AG04450 (cell line): Measurements from ENCODE around the gene PPP2R5C. TPM values are rescaled to one million over a fixed set of nuclear protein-coding genes. Genes with fewer than 3 reads are reported as not detected.
A peak's percentile ranks its signal among the peaks of the same experiment; 100 is the strongest.

Experiments
- CTCF ChIA-PET: fragments of 300-600, 350-600 bp; formaldehyde crosslinking; extraction: SDS; loops from one replicate; lab custom pipeline; 2022; ENCODE audit warnings: antibody characterized with exemption, inconsistent platforms; lab: Charles Lee
- POLR2A ChIA-PET: fragments of 350-600 bp; formaldehyde crosslinking; extraction: SDS; loops from one replicate; lab custom pipeline; 2021; ENCODE audit warnings: antibody characterized with exemption, inconsistent platforms; lab: Yijun Ruan, JAX
- DNase-seq: peaks from one replicate; pipeline ENCODE4 v3.0.0-alpha.2; 2011; ENCODE audit warnings: low read depth, low spot score
- H3K27ac ChIP-seq: one replicate; pipeline ENCODE4 v1.5.1; 2012; ENCODE audit warnings: low read depth, low read length, control low read depth
- H3K27me3 ChIP-seq: one replicate; pipeline ENCODE4 v1.6.0; 2012; ENCODE audit warnings: low read length; ENCODE audit not compliant: control insufficient read depth, insufficient read depth
- H3K4me3 ChIP-seq: 2 replicates; pipeline ENCODE4 v1.5.1; 2011; ENCODE audit warnings: mild to moderate bottlenecking, low read depth, low read length, control low read depth
- H3K9me3 ChIP-seq: 2 replicates; pipeline ENCODE4 v1.5.1; 2012; ENCODE audit warnings: low read length; ENCODE audit not compliant: control insufficient read depth, insufficient read depth
- CTCF ChIP-seq: IDR thresholded peaks from 2 replicates; pipeline ENCODE4 v1.5.1; 2011; ENCODE audit warnings: low read depth, low read length, control low read depth, inconsistent platforms
- polyA plus RNA-seq: library from polyadenylated mRNA; depleted of rRNA; stranded (reverse); fragments of >200 nt; gene quantifications from 2 replicates; pipeline ENCODE4 v1.2.3, GENCODE V29; 2011

The PPP2R5C gene
- polyA plus RNA-seq, 1 experiment = 140 TPM

GRCh38 chr14:101761881-101762529 is 496 bp downstream of the PPP2R5C start:
- no peaks in the 10 kb centered on the region; the same call in none of the 2 replicates for H3K9me3 ChIP-seq
- H3K27ac ChIP-seq = no peak overlapping the region
- H3K4me3 ChIP-seq = peak overlapping the region; percentile 73
- DNase-seq = no peak
- ChIA-PET CTCF (interaction anchor here (0.6 to 2.0 kb wide), 2 partner anchors 9 to 196 kb away, joined by 3 to 11 read pairs; no protein-coding TSS in a partner anchor), POLR2A (interaction anchor here (0.7 kb wide), 1 partner anchor 51 kb away, joined by 5 read pairs; no protein-coding TSS in a partner anchor)
- peaks cover under 1% of the 10 kb centered on the region for H3K27me3 ChIP-seq
- TF ChIP-seq CTCF = no peak

GRCh38 chr14:101762530-101763101 is 1.1 kb downstream of the PPP2R5C start:
- Histone ChIP-seq H3K27ac (no peak overlapping the region), H3K27me3 (no peaks in the 10 kb centered on the region), H3K9me3 (no peaks in the 10 kb centered on the region; the same call in none of the 2 replicates), H3K4me3 (peak overlapping the region; percentile 73)
- CTCF ChIA-PET = interaction anchor here (0.6 to 2.0 kb wide), 2 partner anchors 9 to 196 kb away, joined by 3 to 11 read pairs; no protein-coding TSS in a partner anchor
- no peak for TF ChIP-seq CTCF
- POLR2A ChIA-PET = interaction anchor here (0.7 kb wide), 1 partner anchor 50 kb away, joined by 5 read pairs; no protein-coding TSS in a partner anchor
- DNase-seq = no peak

GRCh38 chr14:101763941-101764709 is 2.6 kb downstream of the PPP2R5C start:
- TF ChIP-seq CTCF = no peak
- ChIA-PET CTCF (interaction anchor here (2.1 kb wide), 1 partner anchor 196 kb away, joined by 5 read pairs; no protein-coding TSS in a partner anchor), POLR2A (no interaction called here)

GRCh38 chr14:101767618-101768362 is 6.3 kb downstream of the PPP2R5C start:
- CTCF ChIA-PET = interaction anchor here (1.3 to 1.5 kb wide), 2 partner anchors 192 to 328 kb away, joined by 3 to 5 read pairs; no protein-coding TSS in a partner anchor

More at GRCh38 chr14:101763941-101764709, 2.6 kb downstream of the PPP2R5C start:
- no peak overlapping the region for H3K4me3 ChIP-seq
- H3K27ac ChIP-seq = no peak overlapping the region
- H3K27me3 ChIP-seq = no peaks in the 10 kb centered on the region
- H3K9me3 ChIP-seq = no peaks in the 10 kb centered on the region; the same call in 1 of the 2 replicates
- DNase-seq = no peak

More at GRCh38 chr14:101767618-101768362, 6.3 kb downstream of the PPP2R5C start:
- Histone ChIP-seq H3K4me3 (no peak overlapping the region), H3K9me3 (no peaks in the 10 kb centered on the region), H3K27me3 (no peaks in the 10 kb centered on the region), H3K27ac (no peak overlapping the region)
- no peak for DNase-seq
- POLR2A ChIA-PET = interaction anchor here (0.5 to 0.6 kb wide), 2 partner anchors 43 to 191 kb away, joined by 3 to 6 read pairs; no protein-coding TSS in a partner anchor
- no peak for TF ChIP-seq CTCF
